ENCODE data around the gene BLTP2. TPM values are rescaled to one million over a fixed set of nuclear protein-coding genes. Genes with fewer than 3 reads are reported as not detected.
"Not testable (repeated sequence)": the region's sequence is repeated elsewhere in the genome, so short reads cannot be mapped to it uniquely, and the experiment has no call there.

The BLTP2 gene
- polyA plus RNA-seq, 3 donors = 93.5 to 100 (median 94.8) TPM

DNA sequence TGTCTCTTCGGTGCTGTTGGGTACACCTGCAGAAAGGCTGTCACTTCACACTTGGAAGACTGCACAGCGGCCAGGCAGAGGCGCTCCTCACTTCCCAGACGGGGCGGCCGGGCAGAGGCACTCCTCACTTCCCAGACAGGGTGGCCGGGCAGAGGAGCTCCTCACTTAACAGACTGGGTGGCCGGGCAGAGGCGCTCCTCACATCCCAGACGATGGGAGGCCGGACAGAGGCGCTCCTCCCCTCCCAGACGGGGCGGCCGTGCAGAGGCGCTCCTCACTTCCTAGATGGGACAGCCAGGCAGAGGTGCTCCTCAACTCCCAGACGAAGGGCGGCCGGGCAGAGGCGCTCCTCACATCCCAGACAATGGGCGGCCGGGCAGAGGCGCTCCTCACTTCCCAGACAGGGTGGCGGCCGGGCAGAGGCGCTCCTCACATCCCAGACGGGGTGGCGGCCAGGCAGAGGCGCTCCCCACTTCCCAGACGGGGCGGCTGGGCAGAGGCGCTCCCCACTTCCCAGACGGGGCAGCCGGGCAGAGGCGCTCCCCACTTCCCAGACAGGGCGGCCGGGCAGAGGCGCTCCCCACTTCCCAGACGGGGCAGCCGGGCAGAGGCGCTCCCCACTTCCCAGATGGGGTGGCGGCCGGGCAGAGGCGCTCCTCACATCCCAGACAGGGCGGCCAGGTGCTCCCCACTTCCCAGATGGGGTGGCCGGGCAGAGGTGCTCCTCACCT, 14.0 kb upstream of the BLTP2 start:
- not testable (repeated sequence) for DNase-seq (ENCODE audit: extremely low read depth in 1 of 11, low read depth in 9 of 11, low spot score in 4 of 11)

DNA sequence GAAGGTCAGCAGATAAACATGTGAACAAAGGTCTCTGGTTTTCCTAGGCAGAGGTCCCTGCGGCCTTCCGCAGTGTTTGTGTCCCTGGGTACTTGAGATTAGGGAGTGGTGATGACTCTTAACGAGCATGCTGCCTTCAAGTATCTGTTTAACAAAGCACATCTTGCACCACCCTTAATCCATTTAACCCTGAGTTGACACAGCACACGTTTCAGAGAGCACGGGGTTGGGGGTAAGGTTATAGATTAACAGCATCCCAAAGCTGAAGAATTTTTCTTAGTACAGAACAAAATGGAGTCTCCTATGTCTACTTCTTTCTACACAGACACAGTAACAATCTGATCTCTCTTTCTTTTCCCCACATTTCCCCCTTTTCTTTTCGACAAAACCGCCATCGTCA, 13.4 kb upstream of the BLTP2 start:
- DNase-seq (ENCODE audit: extremely low read depth in 1 of 11, low read depth in 9 of 11, low spot score in 4 of 11) = not testable (repeated sequence)

DNA sequence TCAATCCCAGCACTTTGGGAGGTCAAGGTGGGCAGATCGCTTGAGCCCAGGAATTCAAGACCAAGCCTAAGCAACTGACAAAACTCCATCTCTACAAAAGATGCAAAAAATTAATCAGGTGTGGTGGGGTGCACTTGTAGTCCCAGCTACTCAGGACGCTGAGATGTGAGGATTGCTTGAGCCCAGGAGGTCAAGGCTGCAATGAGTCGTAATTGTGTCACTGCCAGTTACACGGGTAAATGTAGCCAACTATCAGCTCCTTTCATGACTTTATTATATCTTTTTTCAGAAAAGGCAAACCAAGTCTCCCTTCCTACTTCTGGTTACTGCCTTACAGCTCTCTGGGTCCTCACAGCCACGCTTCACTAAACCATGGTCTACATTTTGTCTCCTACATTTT, 12.8 kb upstream of the BLTP2 start:
- DNase-seq (ENCODE audit: extremely low read depth in 1 of 11, low read depth in 9 of 11, low spot score in 4 of 11) = no peak

DNA sequence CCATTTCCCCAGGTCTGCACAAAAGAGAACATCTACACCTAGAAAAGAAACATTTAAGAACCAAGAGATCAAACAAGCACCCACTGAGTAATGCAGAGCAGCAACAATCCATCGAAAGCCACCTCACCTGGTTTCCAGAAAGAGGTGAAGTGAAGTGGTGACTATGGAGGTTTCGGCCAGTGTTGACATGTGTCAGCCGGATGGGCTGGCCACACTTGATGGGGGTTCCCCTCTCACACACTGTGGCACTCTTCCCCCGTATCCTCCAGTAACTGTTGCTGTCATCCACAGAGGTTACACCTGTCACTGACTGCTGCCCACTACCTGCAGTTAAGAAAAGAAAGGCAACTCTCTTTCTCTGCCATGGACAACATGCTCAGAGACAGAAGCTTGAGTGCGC, 10.2 kb upstream of the BLTP2 start:
- no peak for DNase-seq (ENCODE audit: extremely low read depth in 1 of 11, low read depth in 9 of 11, low spot score in 4 of 11)

DNA sequence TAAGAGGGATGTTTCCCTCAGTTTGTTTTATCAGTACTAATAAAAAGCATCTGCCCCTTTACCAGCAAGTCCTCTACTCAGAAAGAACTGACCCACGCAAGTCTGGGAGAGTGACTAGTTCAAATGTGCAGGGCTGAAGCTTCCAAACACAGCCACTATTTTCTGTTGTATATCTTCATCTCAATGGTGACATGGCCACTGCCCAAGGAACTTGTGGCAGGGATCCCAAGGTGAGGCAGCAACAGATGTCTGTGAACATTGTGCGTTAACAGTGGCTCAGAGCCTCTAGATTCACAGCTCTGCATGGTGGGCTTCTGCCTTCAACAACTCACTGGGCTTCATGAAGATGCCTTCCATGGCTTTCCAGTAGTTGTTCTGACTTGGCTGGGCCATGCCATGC, 3.7 kb upstream of the BLTP2 start:
- no peak for DNase-seq (ENCODE audit: extremely low read depth in 1 of 11, low read depth in 9 of 11, low spot score in 4 of 11)

DNA sequence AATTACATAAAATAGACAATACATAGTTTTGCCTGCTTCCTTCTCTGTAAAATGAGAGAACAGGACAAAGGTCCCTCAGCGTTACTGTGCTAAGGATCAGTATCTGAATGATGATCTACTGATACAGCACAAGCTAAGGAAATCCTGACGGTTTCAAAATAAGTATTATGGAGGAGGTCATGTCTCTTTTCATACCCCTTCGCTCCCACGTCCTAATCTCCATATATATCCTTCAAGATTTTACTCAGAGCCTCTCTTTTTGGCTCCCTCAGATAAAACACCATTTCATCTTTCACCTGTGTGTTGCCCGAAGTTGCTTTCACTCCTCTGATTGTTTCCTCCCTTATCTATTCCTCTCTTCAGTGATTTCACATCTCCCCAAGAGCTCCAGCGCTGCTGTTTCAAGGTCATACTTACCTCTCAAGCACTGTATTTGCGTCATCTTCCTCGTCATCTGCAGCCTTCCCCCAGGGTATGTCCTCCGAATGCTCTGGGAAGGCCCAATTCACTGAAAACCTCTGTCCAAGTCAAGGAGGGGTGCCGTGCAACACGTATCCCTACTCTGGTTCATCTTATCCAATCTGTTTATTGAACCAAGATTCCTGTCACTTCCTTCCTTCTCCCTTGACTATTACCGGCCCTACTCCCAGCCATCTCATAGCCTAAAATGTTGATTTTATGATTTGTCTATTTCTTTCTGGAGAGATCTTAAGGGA, 1.2 kb upstream of the BLTP2 start:
- no peak for DNase-seq (ENCODE audit: extremely low read depth in 1 of 11, low read depth in 9 of 11, low spot score in 4 of 11)

DNA sequence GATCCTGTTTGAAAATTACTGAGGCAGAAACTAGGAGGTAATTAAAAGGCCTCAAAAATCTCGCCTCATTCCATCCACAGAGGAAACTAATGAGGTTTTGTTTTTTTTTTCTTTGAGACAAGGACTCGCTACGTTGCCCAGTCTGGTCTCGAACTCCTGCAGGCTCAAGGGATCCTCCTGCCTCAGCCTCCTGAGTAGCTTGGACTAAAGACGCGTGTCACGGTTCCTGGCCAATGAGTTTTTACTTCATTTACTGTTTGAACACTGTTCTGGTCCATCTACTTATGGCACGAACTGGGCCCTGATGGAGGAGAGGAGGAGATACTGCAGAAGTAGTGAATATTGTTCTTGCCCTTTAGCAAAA, 600 bp upstream of the BLTP2 start:
- no peak for DNase-seq (ENCODE audit: extremely low read depth in 1 of 11, low read depth in 9 of 11, low spot score in 4 of 11)

DNA sequence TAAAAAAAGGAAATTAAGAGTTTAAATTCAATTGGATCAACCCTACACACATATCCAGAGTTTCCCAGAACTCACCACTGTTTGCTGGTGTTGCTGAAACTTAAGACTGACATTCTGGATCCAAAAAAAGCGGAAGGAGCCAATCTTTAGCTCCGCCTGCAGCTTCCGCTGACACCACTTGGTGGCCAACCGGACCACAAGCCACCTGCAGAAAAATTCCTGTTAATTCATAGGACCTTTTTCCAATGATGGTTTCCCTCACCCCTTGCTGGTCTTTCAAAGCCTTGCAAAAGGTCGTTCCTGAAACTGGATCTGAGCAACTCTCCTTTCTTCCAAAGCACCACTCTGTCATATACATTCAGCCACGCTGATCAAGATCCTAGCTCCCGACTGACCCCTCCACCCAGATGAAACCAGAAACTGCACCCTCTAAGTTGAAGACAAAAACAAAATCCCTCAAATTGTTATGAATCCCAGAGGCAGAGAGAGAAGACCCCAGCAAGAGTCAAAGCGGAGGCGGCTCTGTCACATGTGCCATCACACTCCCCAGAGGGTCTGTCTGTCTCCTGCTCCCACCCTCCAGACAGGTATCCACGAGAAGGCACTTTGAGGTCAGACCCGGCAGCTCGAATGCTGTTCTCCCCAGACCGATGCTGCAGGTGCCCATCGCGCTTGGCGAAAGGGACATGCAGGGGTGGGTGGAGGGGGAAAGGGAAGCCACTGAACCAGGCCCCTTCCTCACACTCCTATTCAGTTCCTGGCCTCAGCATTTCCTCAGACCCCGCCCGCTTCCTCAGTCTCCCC, 773 bp downstream of the BLTP2 start:
- DNase-seq (ENCODE audit: extremely low read depth in 1 of 11, low read depth in 9 of 11, low spot score in 4 of 11) = no peak

DNA sequence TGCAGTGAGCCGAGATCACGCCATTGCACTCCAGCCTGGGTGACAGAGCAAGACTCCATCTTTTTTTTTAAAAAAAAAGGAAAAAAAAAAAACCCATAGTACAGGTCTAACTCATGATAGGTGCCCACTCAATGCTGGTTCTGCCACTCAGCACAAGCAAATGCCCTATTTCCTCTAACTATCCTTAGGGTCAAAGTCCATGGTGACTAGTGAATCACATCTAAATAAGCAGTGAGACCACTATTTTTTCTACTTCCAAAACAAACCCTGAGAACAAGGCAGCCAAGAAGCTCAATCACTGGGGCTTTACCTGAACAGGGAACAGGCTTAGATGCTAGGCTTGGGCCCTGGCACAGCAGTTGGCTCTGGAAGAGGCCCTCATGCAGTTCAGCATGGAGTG, 3.4 kb downstream of the BLTP2 start:
- no peak for DNase-seq (ENCODE audit: extremely low read depth in 1 of 11, low read depth in 9 of 11, low spot score in 4 of 11)

DNA sequence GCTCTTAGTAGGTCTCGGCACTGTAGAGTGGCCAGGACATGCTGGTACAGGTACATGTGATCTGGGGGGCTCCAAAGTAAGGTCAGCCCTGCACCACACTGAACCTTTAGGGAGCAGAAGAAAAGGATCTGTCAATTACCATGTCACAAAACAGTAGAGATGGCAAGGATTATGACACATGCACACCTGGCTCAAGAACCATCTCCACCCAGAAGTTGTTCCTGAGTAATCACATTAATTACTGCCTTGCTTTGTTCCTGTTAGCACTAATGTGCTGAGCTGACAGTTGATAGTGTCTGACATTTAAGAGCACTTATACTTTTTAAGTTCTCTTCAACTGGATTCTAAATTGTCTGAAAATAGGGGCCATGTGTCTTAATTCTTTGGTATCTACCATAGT, 9.5 kb downstream of the BLTP2 start:
- no peak for DNase-seq (ENCODE audit: extremely low read depth in 1 of 11, low read depth in 9 of 11, low spot score in 4 of 11)

DNA sequence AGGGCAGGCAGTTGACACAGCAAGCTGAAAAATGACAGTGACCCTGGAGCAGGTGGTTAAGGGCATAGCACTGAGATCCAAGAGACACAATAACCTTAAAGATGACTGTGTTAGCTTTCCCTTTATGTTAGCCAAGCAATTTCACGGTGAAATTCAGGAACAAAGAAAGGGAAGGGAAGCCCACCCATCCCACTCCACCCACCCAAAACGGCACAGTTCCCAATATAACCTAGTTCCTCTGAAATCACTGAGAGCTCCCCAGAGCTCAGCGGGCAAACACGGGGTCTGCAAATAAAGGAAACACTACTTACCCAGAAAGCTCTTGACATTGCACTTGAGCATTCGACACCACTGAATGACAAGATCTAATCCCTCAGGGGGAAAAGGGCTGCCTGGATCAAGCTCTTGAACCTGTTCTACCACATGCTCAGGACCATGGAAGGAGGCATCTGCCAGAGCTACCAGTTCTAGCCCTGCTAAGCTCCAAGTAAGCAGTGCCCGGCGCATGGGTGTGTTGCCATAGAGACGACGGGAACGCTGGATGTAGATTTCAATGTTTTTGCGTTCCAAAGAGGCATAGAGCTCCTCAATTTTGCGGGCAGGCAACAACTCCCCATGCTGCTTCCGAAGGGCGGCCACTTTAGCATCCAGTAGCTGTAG, 10.6 kb downstream of the BLTP2 start:
- DNase-seq (ENCODE audit: extremely low read depth in 1 of 11, low read depth in 9 of 11, low spot score in 4 of 11) = no peak

DNA sequence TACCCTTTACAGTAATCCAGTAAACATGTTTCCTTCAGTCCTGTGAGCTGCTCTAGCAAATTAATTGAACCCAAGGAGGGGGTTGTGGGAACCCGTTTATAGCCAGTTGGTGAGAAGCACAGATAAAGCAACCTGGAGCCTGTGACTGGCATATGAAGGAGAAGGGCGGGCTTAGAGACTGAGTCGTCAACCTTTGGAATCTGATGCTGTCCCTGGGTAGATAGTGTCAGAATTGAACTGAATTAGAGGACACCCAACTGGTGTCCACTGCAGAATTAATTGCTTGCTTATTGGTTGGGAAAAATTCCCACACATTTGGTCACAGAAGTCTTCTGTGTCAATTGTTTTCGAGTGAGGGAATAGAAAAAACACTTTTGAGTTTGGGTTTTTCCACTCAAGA, 18.1 kb downstream of the BLTP2 start:
- DNase-seq (ENCODE audit: extremely low read depth in 1 of 11, low read depth in 9 of 11, low spot score in 4 of 11) = no peak

DNA sequence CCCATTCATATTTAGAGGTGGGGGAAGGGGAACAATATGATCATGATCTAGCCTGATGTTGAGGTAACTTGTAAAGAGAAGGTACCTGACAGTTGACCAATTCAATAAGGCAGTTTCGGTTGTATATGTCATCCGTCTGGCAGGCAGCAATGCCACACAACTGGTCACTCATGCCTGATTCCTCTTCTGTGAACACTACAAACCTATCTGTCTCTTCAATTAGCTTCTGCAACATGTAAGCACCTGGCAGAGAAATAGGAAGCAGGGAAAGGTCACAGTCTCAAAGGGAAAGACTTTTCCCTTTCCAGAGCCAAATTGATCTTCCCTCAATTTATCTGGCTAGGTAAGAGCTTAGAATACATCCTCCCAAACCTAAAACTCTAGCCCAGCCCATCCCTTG, 20.8 kb downstream of the BLTP2 start:
- no peak for DNase-seq (ENCODE audit: extremely low read depth in 1 of 11, low read depth in 9 of 11, low spot score in 4 of 11)

DNA sequence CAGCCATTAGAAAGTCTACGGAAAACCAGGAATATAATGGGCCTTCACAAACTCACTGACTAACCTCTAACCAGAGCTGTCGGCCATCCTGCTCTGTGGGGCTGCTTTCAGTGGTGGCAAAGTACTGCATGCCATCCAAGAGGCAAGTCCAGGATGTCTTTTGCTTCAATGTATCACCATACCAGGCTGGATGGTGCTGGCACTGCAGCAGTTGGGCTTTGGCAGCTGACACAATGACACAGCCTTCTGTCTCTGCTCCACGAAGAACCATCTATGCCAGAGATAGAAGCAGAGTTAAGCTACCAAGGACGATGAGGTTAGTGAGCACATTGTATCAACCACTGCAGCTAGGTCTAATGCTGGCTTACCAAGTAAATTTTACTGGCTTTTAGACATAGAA, 21.3 kb downstream of the BLTP2 start:
- no peak for DNase-seq (ENCODE audit: extremely low read depth in 1 of 11, low read depth in 9 of 11, low spot score in 4 of 11)

DNA sequence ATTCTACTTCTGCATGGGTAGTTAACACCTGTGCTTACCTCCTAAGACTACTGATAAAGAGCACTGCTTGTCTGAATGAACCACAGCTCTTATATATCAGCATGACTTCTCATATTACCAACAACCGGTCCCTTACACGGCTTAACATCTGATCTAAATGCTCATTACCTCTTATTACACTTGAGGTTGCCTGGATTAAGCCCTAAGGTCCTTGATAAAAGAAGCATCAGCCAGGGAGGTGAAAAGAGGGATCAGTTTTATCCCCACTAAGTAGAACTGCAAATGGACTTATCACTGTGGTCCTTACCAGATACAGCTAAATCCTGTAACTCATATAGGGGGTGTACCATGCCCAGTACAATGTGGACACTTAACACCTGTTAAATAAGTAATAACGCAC, 22.8 kb downstream of the BLTP2 start:
- DNase-seq (ENCODE audit: extremely low read depth in 1 of 11, low read depth in 9 of 11, low spot score in 4 of 11) = no peak

DNA sequence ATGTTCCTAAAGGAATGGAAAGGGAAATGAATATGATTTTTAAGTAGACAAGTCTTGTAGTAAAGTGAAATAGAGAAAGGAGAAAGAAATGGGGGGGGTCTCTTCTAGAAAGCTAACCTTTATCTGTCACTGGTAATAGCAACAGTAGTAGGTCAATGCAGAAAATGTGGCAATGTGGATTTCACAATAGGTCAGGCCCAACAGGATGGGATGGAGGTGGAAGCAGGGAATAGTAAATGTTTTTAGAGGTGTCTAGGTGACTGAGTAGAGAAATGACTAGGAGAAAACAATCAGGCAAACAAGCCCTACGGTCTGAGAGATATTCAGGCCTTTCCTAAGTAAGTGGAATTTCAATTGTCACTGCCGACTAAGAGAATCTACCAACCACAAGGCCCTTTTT, 24.9 kb downstream of the BLTP2 start:
- DNase-seq (ENCODE audit: extremely low read depth in 1 of 11, low read depth in 9 of 11, low spot score in 4 of 11) = no peak

DNA sequence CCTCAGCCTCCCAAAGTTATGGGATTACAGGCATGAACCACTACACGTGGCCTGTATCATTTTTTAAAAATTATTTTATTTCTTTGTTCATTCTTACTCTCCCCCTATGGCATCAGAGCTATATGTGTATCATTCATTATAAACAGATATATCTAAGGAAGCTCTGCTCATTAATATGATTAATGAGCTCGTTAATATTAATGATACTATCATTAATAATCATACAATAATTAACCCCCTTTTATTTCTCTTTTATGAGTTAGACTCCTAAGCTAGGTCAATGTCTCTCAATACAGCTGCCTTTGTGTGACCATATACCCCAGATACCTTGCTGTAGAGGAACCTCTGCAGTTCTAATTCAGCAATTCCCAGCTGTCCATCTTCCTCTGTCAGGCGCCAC, 26.5 kb downstream of the BLTP2 start:
- DNase-seq (ENCODE audit: extremely low read depth in 1 of 11, low read depth in 9 of 11, low spot score in 4 of 11) = no peak

DNA sequence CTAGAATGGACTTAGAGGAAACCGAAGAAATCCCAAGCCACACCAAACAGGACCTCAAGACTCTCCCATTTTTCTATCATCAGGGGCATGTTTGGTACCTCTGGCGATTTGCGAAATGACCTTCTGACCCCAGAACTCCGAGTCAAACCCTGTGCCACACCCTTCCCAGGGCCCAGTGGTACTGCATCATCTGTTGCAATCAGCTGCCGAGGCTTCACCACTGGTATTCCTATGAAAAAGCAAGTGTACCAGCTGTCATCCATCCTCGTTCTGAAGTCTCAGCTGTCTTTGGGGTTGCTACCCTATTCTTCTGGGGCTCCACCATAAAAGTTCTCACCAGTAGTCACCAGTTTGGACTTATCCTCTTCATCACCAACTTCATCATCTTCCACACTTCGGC, 28.7 kb downstream of the BLTP2 start:
- no peak for DNase-seq (ENCODE audit: extremely low read depth in 1 of 11, low read depth in 9 of 11, low spot score in 4 of 11)

DNA sequence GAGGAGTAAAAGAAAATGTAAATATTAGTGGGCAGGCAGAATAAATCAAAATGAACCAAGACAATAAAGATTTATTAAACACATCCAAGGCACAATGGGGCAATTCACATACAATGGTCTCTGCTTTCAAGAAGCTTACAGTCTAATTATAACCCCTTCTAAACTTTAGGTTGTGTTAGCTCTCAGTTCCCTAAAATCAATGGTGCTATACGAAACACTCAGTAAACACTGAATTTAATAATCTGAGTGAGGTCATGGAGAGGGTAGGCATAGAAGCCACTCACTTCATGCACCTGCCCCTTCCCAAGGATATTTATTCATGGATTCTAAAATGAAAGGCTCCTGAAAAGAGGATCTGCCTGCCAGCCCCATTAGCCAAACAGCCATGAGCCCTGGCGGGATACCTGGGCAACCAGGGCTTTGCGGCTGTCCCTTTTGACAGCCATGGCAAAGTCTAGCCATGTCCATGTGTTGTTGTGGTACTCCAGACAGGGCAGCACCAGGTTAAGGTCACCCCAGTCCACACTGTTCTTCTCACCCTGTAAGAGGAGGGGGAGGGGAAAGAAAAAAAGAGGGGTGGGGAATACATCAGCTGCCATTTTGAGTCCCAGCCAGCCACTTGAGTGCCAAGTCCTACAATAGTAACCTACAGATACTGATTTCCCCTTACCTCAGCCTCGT, 29.6 kb downstream of the BLTP2 start:
- no peak for DNase-seq (ENCODE audit: extremely low read depth in 1 of 11, low read depth in 9 of 11, low spot score in 4 of 11)

Data from renal cortex interstitium (tissue), 11 donors.